GM12878 (cell line): ENCODE data around the gene SULT1A2. TPM values are rescaled to one million over a fixed set of nuclear protein-coding genes. Genes with fewer than 3 reads are reported as not detected.
"Not testable (repeated sequence)": the region's sequence is repeated elsewhere in the genome, so short reads cannot be mapped to it uniquely, and the experiment has no call there.

Source experiments
- ATAC-seq: fragments of 200-7000 bp; cut with Tn5 transposase; 3 replicates; pipeline ENCODE4 v1.9.1; 2020; ENCODE audit warnings: mild to moderate bottlenecking, moderate library complexity
- BruUV-seq: library from RNA; stranded (reverse); fragments of 400-500 nt; replicated peaks from 2 replicates; lab custom pipeline; 2021; lab: Mats Ljungman, UMichigan
- CTCF ChIA-PET: fragments of 300-600 bp; sonication (Branson Sonifier 250); formaldehyde crosslinking; extraction: SDS; loops from one replicate; lab custom pipeline; 2021; ENCODE audit warnings: inconsistent platforms; lab: Yijun Ruan, JAX
- POLR2A ChIA-PET: fragments of 350-600 bp; formaldehyde crosslinking; extraction: SDS; loops from one replicate; lab custom pipeline; 2021; ENCODE audit warnings: inconsistent platforms; lab: Charles Lee
- RAD21 ChIA-PET: fragments of 300-600 bp; sonication (Branson Sonifier 250); formaldehyde crosslinking; loops from one replicate; lab custom pipeline; 2023; ENCODE audit warnings: antibody characterized with exemption; ENCODE audit not compliant: unreplicated experiment; lab: Charles Lee
- SMC1A ChIA-PET: fragments of 300-600 bp; sonication (Branson Sonifier 250); formaldehyde crosslinking; loops from one replicate; lab custom pipeline; 2023; ENCODE audit not compliant: unreplicated experiment, uncharacterized antibody; lab: Charles Lee
- DNase-seq: peaks from one replicate; pipeline ENCODE4 v3.0.0-alpha.2; 2011; ENCODE audit warnings: low read depth, low spot score
- FAIRE-seq: peaks from 3 replicates; lab custom pipeline; 2011; peaks lifted over from hg19 to GRCh38; lab: Jason Lieb, UNC
- H2AFZ ChIP-seq: 2 replicates; pipeline ENCODE4 v1.6.0; 2011; ENCODE audit warnings: low read depth, low read length, control low read depth; ENCODE audit not compliant: control insufficient read depth
- H3K27ac ChIP-seq: 2 replicates; pipeline ENCODE4 v1.5.1; 2011; ENCODE audit warnings: control low read depth; ENCODE audit not compliant: control insufficient read depth, insufficient read depth
- H3K27me3 ChIP-seq, 2 experiments: replicated peaks in 1 of 2; 2 replicates each; pipeline versions ENCODE4 v1.6.0 to v1.6.1; 2011; ENCODE audit warnings: low read length in 1 of 2; ENCODE audit not compliant: control insufficient read depth in 2 of 2, insufficient read depth in 2 of 2
- H3K36me3 ChIP-seq, 2 experiments: 2 replicates each; pipeline ENCODE4 v1.5.1; 2011; ENCODE audit warnings: low read length in 1 of 2; ENCODE audit not compliant: control insufficient read depth in 2 of 2, insufficient read depth in 2 of 2
- H3K4me1 ChIP-seq: 2 replicates; pipeline ENCODE4 v1.6.1; 2011; ENCODE audit warnings: mild to moderate bottlenecking, low read length, moderate library complexity, mixed read lengths; ENCODE audit not compliant: control insufficient read depth, insufficient read depth
- H3K4me2 ChIP-seq: 2 replicates; pipeline ENCODE4 v1.6.0; 2011; ENCODE audit warnings: control low read depth; ENCODE audit not compliant: control insufficient read depth, insufficient read depth
- H3K4me3 ChIP-seq: fragments of 200-600 bp; sonication (generic); 2 replicates; pipeline ENCODE4 v1.5.1; 2016
- H3K79me2 ChIP-seq: 2 replicates; pipeline ENCODE4 v1.6.0; 2011; ENCODE audit warnings: low read length; ENCODE audit not compliant: control insufficient read depth, insufficient read depth
- H3K9ac ChIP-seq: 2 replicates; pipeline ENCODE4 v1.8.0; 2011; ENCODE audit warnings: low read length, control low read depth, mixed read lengths; ENCODE audit not compliant: control insufficient read depth, insufficient read depth
- H3K9me3 ChIP-seq: replicated peaks from 3 replicates; pipeline ENCODE4 v1.5.1; 2011; ENCODE audit warnings: mild to moderate bottlenecking, low read length; ENCODE audit not compliant: control insufficient read depth, insufficient read depth
- H4K20me1 ChIP-seq: 2 replicates; pipeline ENCODE4 v1.6.0; 2011; ENCODE audit not compliant: control insufficient read depth, insufficient read depth
- WGBS: methylation state at CpG from one replicate; pipeline ENCODE4 v1.1.6; 2016; ENCODE audit warnings: low lambda C conversion rate; ENCODE audit not compliant: insufficient replicate concordance, insufficient coverage; ENCODE audit errors: missing lambda C conversion rate; 5-methylcytosine and 5-hydroxymethylcytosine counted together
- in situ Hi-C: fragments of 300-500 bp; cut with MboI; formaldehyde crosslinking; loops from 9 replicates; pipeline ENCODE4 v1.14.3; 2018; ENCODE audit warnings: mixed read lengths
- intact Hi-C: fragments of 100-400 bp; cut with micrococcal nuclease; formaldehyde crosslinking; loops from one replicate; pipeline ENCODE4 v1.14.2; 2022; ENCODE audit not compliant: unreplicated experiment
- polyA plus RNA-seq, 11 experiments: library from polyadenylated mRNA; depleted of rRNA in 4 of 11; unstranded in 6 of 11; stranded (reverse) in 5 of 11; fragments of >200 nt; fragmentation: Nextera tagmentation in 4 of 11; fragmentation: Illumina TruSeq in 1 of 11; extraction: Ambion mirVana in 4 of 11; extraction: Trizol in 1 of 11; gene quantifications; 1 replicate in 1 of 11; 2 replicates in 10 of 11; pipeline versions ENCODE4 v1.2.1 to v1.2.3, GENCODE V29; 2011 to 2016; ENCODE audit warnings: inconsistent platforms in 2 of 11, missing spikeins in 2 of 11, low read depth in 1 of 11
- total RNA-seq, 4 experiments: library from RNA; depleted of rRNA in 3 of 4; stranded (reverse); fragments of >200 nt in 3 of 4; fragmentation: Illumina TruSeq in 1 of 4; extraction: Trizol in 1 of 4; gene quantifications; 2 replicates each; pipeline versions ENCODE4 v1.2.1 to v1.2.3, GENCODE V29; 2013 to 2021

Gene SULT1A2
- total and polyA plus RNA-seq, 10 of the 15 experiments (the other 5 are each of a cell fraction or from before 2014, with no cell fraction given), result 0.06 to 0.39 (median 0.07) TPM; not detected in 7

GRCh38 chr16:28636093-28636823, 39.4 kb upstream of the SULT1A2 start:
- CTCF ChIA-PET, SMC1A ChIA-PET, H3K9me3 ChIP-seq, H3K9ac ChIP-seq, RAD21 ChIA-PET, H2AFZ ChIP-seq, intact Hi-C loops, H3K27ac ChIP-seq, in situ Hi-C loops, DNase-seq, H3K36me3 ChIP-seq, BruUV-seq, ATAC-seq, H4K20me1 ChIP-seq, FAIRE-seq, H3K4me3 ChIP-seq, H3K4me2 ChIP-seq, H3K4me1 ChIP-seq, H3K79me2 ChIP-seq, H3K27me3 ChIP-seq: not testable (repeated sequence)
- 43% methylated on average over 5 of the region's 5 CpGs for WGBS
- POLR2A ChIA-PET, result interaction anchor here (0.6 kb wide), 1 partner anchor 134 kb away, joined by 8 read pairs; no protein-coding TSS in a partner anchor

- H3K27ac ChIP-seq, FAIRE-seq, intact Hi-C loops, H3K27me3 ChIP-seq, DNase-seq, in situ Hi-C loops, RAD21 ChIA-PET, ATAC-seq, SMC1A ChIA-PET, H3K36me3 ChIP-seq, H3K79me2 ChIP-seq, H4K20me1 ChIP-seq, H3K4me3 ChIP-seq, POLR2A ChIA-PET, CTCF ChIA-PET, H3K4me1 ChIP-seq, H3K9me3 ChIP-seq, H3K4me2 ChIP-seq, H2AFZ ChIP-seq, BruUV-seq, H3K9ac ChIP-seq: not testable (repeated sequence)
- WGBS, result 26% methylated on average over 5 of the region's 5 CpGs
Observed at GRCh38 chr16:28630905-28631304, 34.1 kb upstream of the SULT1A2 start.
